GM12878 (cell line): ENCODE measurements around the gene PLPP3. TPM values are rescaled to one million over a fixed set of nuclear protein-coding genes. Genes with fewer than 3 reads are reported as not detected.
A peak's percentile ranks its signal among the peaks of the same experiment; 100 is the strongest.

Experiments
- BHLHE40 ChIP-seq, 2 experiments: fragments of 450-650 bp in 1 of 2; IDR thresholded peaks; 2 replicates each; pipeline ENCODE4 v1.6.1; 2011 to 2017; ENCODE audit warnings: low read depth in 2 of 2, borderline replicate concordance in 1 of 2, improper control_type of control experiment in 1 of 2, low read length in 1 of 2, mild to moderate bottlenecking in 1 of 2
- CHD1 ChIP-seq: IDR thresholded peaks from 2 replicates; pipeline ENCODE4 v1.6.1; 2012; ENCODE audit warnings: low read depth, low read length, improper control_type of control experiment
- ETV6 ChIP-seq, 2 experiments: fragments of 450-650 bp in 1 of 2; IDR thresholded peaks in 1 of 2; conservative IDR thresholded peaks in 1 of 2; 2 replicates each; pipeline ENCODE4 v1.6.1; 2014; ENCODE audit warnings: antibody characterized with exemption in 1 of 2, borderline replicate concordance in 1 of 2, low read depth in 1 of 2, mild to moderate bottlenecking in 1 of 2, moderate library complexity in 1 of 2
- MXI1 ChIP-seq: fragments of 150-350 bp; IDR thresholded peaks from 2 replicates; pipeline ENCODE4 v1.6.1; 2011; ENCODE audit warnings: low read depth, mild to moderate bottlenecking, inconsistent platforms, low read length, improper control_type of control experiment
- RAD21 ChIP-seq: IDR thresholded peaks from 2 replicates; pipeline ENCODE4 v1.6.1; 2011; ENCODE audit warnings: mild to moderate bottlenecking, low read depth, low read length, moderate library complexity; ENCODE audit not compliant: insufficient read depth
- SKIL ChIP-seq: fragments of 450-650 bp; IDR thresholded peaks from 2 replicates; pipeline ENCODE4 v1.6.1; 2017; ENCODE audit warnings: mild to moderate bottlenecking, low read depth, inconsistent platforms; ENCODE audit not compliant: poor library complexity, severe bottlenecking
- STAT3 ChIP-seq: IDR thresholded peaks from 2 replicates; pipeline ENCODE4 v1.6.1; 2011; ENCODE audit warnings: low read depth, low read length, improper control_type of control experiment
- WRNIP1 ChIP-seq: IDR thresholded peaks from 2 replicates; pipeline ENCODE4 v1.6.1; 2011; ENCODE audit warnings: low read depth, low read length, improper control_type of control experiment, borderline replicate concordance
- ZBED1 ChIP-seq: IDR thresholded peaks from 2 replicates; pipeline ENCODE4 v1.6.1; 2016; ENCODE audit warnings: borderline replicate concordance
- ZNF592 ChIP-seq: fragments of 450-650 bp; IDR thresholded peaks from 2 replicates; pipeline ENCODE4 v1.6.1; 2017; ENCODE audit warnings: mild to moderate bottlenecking, moderate library complexity
- polyA plus RNA-seq, 11 experiments: library from polyadenylated mRNA; depleted of rRNA in 4 of 11; unstranded in 6 of 11; stranded (reverse) in 5 of 11; fragments of >200 nt; fragmentation: Nextera tagmentation in 4 of 11; fragmentation: Illumina TruSeq in 1 of 11; extraction: Ambion mirVana in 4 of 11; extraction: Trizol in 1 of 11; gene quantifications; 1 replicate in 1 of 11; 2 replicates in 10 of 11; pipeline versions ENCODE4 v1.2.1 to v1.2.3, GENCODE V29; 2011 to 2016; ENCODE audit warnings: inconsistent platforms in 2 of 11, missing spikeins in 2 of 11, low read depth in 1 of 11
- total RNA-seq, 4 experiments: library from RNA; depleted of rRNA in 3 of 4; stranded (reverse); fragments of >200 nt in 3 of 4; fragmentation: Illumina TruSeq in 1 of 4; extraction: Trizol in 1 of 4; gene quantifications; 2 replicates each; pipeline versions ENCODE4 v1.2.1 to v1.2.3, GENCODE V29; 2013 to 2021
- TF ChIP-seq, protein P1 (sequence below): fragments of 450-650 bp; IDR thresholded peaks from 2 replicates; pipeline ENCODE4 v1.6.1; 2017; ENCODE audit warnings: antibody characterized with exemption, mild to moderate bottlenecking, moderate library complexity
- TF ChIP-seq, protein P2 (sequence below): IDR thresholded peaks from 2 replicates; pipeline ENCODE4 v1.6.1; 2012; ENCODE audit warnings: improper control_type of control experiment, low read depth, low read length; ENCODE audit not compliant: insufficient replicate concordance
- TF ChIP-seq, protein P3 (sequence below): fragments of 450-650 bp; IDR thresholded peaks from 2 replicates; pipeline ENCODE4 v1.6.1; 2014; ENCODE audit warnings: mild to moderate bottlenecking

The PLPP3 gene
- total and polyA plus RNA-seq, 10 of the 15 experiments (the other 5 are each of a cell fraction or from before 2014, with no cell fraction given) = 6.4 to 26.8 (median 9.5) TPM

- TF ChIP-seq, protein P1, sequence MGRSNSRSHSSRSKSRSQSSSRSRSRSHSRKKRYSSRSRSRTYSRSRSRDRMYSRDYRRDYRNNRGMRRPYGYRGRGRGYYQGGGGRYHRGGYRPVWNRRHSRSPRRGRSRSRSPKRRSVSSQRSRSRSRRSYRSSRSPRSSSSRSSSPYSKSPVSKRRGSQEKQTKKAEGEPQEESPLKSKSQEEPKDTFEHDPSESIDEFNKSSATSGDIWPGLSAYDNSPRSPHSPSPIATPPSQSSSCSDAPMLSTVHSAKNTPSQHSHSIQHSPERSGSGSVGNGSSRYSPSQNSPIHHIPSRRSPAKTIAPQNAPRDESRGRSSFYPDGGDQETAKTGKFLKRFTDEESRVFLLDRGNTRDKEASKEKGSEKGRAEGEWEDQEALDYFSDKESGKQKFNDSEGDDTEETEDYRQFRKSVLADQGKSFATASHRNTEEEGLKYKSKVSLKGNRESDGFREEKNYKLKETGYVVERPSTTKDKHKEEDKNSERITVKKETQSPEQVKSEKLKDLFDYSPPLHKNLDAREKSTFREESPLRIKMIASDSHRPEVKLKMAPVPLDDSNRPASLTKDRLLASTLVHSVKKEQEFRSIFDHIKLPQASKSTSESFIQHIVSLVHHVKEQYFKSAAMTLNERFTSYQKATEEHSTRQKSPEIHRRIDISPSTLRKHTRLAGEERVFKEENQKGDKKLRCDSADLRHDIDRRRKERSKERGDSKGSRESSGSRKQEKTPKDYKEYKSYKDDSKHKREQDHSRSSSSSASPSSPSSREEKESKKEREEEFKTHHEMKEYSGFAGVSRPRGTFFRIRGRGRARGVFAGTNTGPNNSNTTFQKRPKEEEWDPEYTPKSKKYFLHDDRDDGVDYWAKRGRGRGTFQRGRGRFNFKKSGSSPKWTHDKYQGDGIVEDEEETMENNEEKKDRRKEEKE = no peak
- TF ChIP-seq WRNIP1 (no peak), SKIL (peak; percentile 27), ETV6 (conservative IDR thresholded peaks at IDR 0.05 in 1 of 2, IDR thresholded peaks at IDR 0.05 in 1 of 2; ENCODE audit: borderline replicate concordance in 1 of 2, low read depth in 1 of 2) (peak in 1 of 2 experiments; percentile 84; a peak in 2 of 4 replicates), RAD21 (no peak), BHLHE40 (IDR thresholded peaks at IDR 0.05; ENCODE audit: borderline replicate concordance in 1 of 2, low read depth in 2 of 2, low read length in 1 of 2) (peak; percentile 38 to 45; a peak in 2 of 4 replicates), CHD1 (no peak), ZNF592 (no peak), STAT3 (no peak), MXI1 (no peak), ZBED1 (no peak)
- TF ChIP-seq, protein P2, sequence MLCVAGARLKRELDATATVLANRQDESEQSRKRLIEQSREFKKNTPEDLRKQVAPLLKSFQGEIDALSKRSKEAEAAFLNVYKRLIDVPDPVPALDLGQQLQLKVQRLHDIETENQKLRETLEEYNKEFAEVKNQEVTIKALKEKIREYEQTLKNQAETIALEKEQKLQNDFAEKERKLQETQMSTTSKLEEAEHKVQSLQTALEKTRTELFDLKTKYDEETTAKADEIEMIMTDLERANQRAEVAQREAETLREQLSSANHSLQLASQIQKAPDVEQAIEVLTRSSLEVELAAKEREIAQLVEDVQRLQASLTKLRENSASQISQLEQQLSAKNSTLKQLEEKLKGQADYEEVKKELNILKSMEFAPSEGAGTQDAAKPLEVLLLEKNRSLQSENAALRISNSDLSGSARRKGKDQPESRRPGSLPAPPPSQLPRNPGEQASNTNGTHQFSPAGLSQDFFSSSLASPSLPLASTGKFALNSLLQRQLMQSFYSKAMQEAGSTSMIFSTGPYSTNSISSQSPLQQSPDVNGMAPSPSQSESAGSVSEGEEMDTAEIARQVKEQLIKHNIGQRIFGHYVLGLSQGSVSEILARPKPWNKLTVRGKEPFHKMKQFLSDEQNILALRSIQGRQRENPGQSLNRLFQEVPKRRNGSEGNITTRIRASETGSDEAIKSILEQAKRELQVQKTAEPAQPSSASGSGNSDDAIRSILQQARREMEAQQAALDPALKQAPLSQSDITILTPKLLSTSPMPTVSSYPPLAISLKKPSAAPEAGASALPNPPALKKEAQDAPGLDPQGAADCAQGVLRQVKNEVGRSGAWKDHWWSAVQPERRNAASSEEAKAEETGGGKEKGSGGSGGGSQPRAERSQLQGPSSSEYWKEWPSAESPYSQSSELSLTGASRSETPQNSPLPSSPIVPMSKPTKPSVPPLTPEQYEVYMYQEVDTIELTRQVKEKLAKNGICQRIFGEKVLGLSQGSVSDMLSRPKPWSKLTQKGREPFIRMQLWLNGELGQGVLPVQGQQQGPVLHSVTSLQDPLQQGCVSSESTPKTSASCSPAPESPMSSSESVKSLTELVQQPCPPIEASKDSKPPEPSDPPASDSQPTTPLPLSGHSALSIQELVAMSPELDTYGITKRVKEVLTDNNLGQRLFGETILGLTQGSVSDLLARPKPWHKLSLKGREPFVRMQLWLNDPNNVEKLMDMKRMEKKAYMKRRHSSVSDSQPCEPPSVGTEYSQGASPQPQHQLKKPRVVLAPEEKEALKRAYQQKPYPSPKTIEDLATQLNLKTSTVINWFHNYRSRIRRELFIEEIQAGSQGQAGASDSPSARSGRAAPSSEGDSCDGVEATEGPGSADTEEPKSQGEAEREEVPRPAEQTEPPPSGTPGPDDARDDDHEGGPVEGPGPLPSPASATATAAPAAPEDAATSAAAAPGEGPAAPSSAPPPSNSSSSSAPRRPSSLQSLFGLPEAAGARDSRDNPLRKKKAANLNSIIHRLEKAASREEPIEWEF = no peak
- TF ChIP-seq, protein P3, sequence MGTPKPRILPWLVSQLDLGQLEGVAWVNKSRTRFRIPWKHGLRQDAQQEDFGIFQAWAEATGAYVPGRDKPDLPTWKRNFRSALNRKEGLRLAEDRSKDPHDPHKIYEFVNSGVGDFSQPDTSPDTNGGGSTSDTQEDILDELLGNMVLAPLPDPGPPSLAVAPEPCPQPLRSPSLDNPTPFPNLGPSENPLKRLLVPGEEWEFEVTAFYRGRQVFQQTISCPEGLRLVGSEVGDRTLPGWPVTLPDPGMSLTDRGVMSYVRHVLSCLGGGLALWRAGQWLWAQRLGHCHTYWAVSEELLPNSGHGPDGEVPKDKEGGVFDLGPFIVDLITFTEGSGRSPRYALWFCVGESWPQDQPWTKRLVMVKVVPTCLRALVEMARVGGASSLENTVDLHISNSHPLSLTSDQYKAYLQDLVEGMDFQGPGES = no peak
These were observed 106.5 kb downstream of the PLPP3 start (continued) for GRCh38 chr1:56472860-56473259.
